MM.1S (cell line): ENCODE data around the gene NUP153.

Source experiments
- CTCF ChIP-seq: fragments of 300-600 bp; sonication (generic); IDR thresholded peaks from 2 replicates; pipeline ENCODE4 v1.5.1; 2016; ENCODE audit warnings: antibody characterized with exemption, low read length, mixed read lengths
- EZH2phosphoT487 ChIP-seq: fragments of 300-600 bp; sonication (generic); IDR thresholded peaks from 2 replicates; pipeline ENCODE4 v1.6.1; 2018; ENCODE audit warnings: antibody characterized with exemption, low read length

- no peak for TF ChIP-seq EZH2phosphoT487
- no peak for TF ChIP-seq CTCF
Observed at GRCh38 chr6:17610835-17611234, 95.9 kb downstream of the NUP153 start.
